ENCODE measurements around the gene TCERG1L.

GRCh38 chr10:131344747-131345146, 33.2 kb upstream of the TCERG1L start:
- TF ChIP-seq JUND (IDR thresholded peaks at IDR 0.05) (no peak), EP300 (IDR thresholded peaks at IDR 0.05; ENCODE audit: borderline replicate concordance in 1 of 2, low read depth in 1 of 2, low read length in 1 of 2) (no peak), EZH2phosphoT487 (IDR thresholded peaks at IDR 0.05; ENCODE audit: borderline replicate concordance, low read depth) (no peak), POLR2AphosphoS5 (IDR thresholded peaks at IDR 0.05; ENCODE audit: low read depth, low read length) (no peak)
- TF ChIP-seq, protein P1, sequence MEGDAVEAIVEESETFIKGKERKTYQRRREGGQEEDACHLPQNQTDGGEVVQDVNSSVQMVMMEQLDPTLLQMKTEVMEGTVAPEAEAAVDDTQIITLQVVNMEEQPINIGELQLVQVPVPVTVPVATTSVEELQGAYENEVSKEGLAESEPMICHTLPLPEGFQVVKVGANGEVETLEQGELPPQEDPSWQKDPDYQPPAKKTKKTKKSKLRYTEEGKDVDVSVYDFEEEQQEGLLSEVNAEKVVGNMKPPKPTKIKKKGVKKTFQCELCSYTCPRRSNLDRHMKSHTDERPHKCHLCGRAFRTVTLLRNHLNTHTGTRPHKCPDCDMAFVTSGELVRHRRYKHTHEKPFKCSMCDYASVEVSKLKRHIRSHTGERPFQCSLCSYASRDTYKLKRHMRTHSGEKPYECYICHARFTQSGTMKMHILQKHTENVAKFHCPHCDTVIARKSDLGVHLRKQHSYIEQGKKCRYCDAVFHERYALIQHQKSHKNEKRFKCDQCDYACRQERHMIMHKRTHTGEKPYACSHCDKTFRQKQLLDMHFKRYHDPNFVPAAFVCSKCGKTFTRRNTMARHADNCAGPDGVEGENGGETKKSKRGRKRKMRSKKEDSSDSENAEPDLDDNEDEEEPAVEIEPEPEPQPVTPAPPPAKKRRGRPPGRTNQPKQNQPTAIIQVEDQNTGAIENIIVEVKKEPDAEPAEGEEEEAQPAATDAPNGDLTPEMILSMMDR (IDR thresholded peaks at IDR 0.05) = no peak
